ENCODE data around the gene HEATR5A.
A peak's percentile ranks its signal among the peaks of the same experiment; 100 is the strongest.
"Not testable (repeated sequence)": the region's sequence is repeated elsewhere in the genome, so short reads cannot be mapped to it uniquely, and the experiment has no call there.

Gene HEATR5A

GRCh38 chr14:31280132-31280870, 140.0 kb downstream of the HEATR5A start:
- DNase-seq: no peak

- no peak for DNase-seq
Measured at GRCh38 chr14:31278883-31279282, 141.5 kb downstream of the HEATR5A start.

- DNase-seq: no peak
Measured at GRCh38 chr14:31277085-31277484, 143.3 kb downstream of the HEATR5A start.

GRCh38 chr14:31276417-31276816, 143.9 kb downstream of the HEATR5A start:
- not testable (repeated sequence) for DNase-seq

- DNase-seq: no peak
Measured at GRCh38 chr14:31275731-31276130, 144.6 kb downstream of the HEATR5A start.

- DNase-seq: no peak
Measured at GRCh38 chr14:31271648-31272047, 148.7 kb downstream of the HEATR5A start.

GRCh38 chr14:31270196-31270772, 150.1 kb downstream of the HEATR5A start:
- DNase-seq: no peak

GRCh38 chr14:31269634-31270195, 150.6 kb downstream of the HEATR5A start:
- DNase-seq: no peak

GRCh38 chr14:31268216-31268615, 152.1 kb downstream of the HEATR5A start:
- DNase-seq: no peak

- no peak for DNase-seq
Measured at GRCh38 chr14:31266437-31267331, 153.7 kb downstream of the HEATR5A start.

- no peak for DNase-seq
Measured at GRCh38 chr14:31265701-31266398, 154.5 kb downstream of the HEATR5A start.

GRCh38 chr14:31263485-31264133, 156.7 kb downstream of the HEATR5A start:
- peak; percentile 69 for DNase-seq

GRCh38 chr14:31261859-31262731, 158.3 kb downstream of the HEATR5A start:
- peak; percentile 69 for DNase-seq

- no peak for DNase-seq
Measured at GRCh38 chr14:31261523-31261858, 158.9 kb downstream of the HEATR5A start.

GRCh38 chr14:31259040-31259435, 161.3 kb downstream of the HEATR5A start:
- not testable (repeated sequence) for DNase-seq

GRCh38 chr14:31258427-31259039, 161.8 kb downstream of the HEATR5A start:
- DNase-seq: no peak

- not testable (repeated sequence) for DNase-seq
Measured at GRCh38 chr14:31257554-31258426, 162.6 kb downstream of the HEATR5A start.

GRCh38 chr14:31257244-31257553, 163.2 kb downstream of the HEATR5A start:
- DNase-seq: no peak

- DNase-seq: no peak
Measured at GRCh38 chr14:31256534-31257243, 163.7 kb downstream of the HEATR5A start.

Measured in eye (tissue), 1 donor.